HCT116 (cell line): ENCODE data around the gene DENND11. TPM values are rescaled to one million over a fixed set of nuclear protein-coding genes. Genes with fewer than 3 reads are reported as not detected.

Experiments used
- ATAC-seq: fragments of 200-7000 bp; cut with Tn5 transposase; 2 replicates; pipeline ENCODE4 v1.9.1; 2020; ENCODE audit warnings: mild to moderate bottlenecking, moderate library complexity
- BruUV-seq: library from RNA; stranded (reverse); fragments of 400-500 nt; replicated peaks from 2 replicates; lab custom pipeline; 2021; lab: Mats Ljungman, UMichigan
- CTCF ChIA-PET: fragments of 300-600 bp; sonication (Branson Sonifier 250); formaldehyde crosslinking; loops from one replicate; lab custom pipeline; 2021; ENCODE audit warnings: antibody characterized with exemption; lab: Charles Lee
- POLR2A ChIA-PET: fragments of 300-600, 350-600 bp; sonication (Branson Sonifier 250); formaldehyde crosslinking; loops from one replicate; lab custom pipeline; 2021; ENCODE audit warnings: antibody characterized with exemption; lab: Charles Lee
- RAD21 ChIA-PET, 2 experiments: fragments of 300-600 bp; sonication (Branson Sonifier 250); formaldehyde crosslinking; loops; one replicate each; lab custom pipeline; 2023; ENCODE audit warnings: low total read pairs in 2 of 2; ENCODE audit not compliant: uncharacterized antibody in 2 of 2, unreplicated experiment in 2 of 2, low non-redundant PET in 1 of 2; lab: Charles Lee
- DNase-seq: peaks from one replicate; pipeline ENCODE4 v3.0.0-alpha.2; 2010; ENCODE audit warnings: low read depth, low spot score
- H2AFZ ChIP-seq: fragments of 200-600 bp; shearing (Covaris generic), sonication (generic); 2 replicates; pipeline ENCODE4 v1.6.1; 2017; ENCODE audit warnings: low read depth, mixed run types, mixed read lengths, antibody characterized with exemption, low read length; ENCODE audit not compliant: poor library complexity, severe bottlenecking
- H3K27ac ChIP-seq: 2 replicates; pipeline ENCODE4 v1.5.1; 2012; ENCODE audit warnings: low read depth, low read length
- H3K27me3 ChIP-seq: fragments of 200-600 bp; sonication (generic); 2 replicates; pipeline ENCODE4 v1.6.1; 2016; ENCODE audit warnings: mixed run types, low read length, mixed read lengths; ENCODE audit not compliant: insufficient read depth
- H3K36me3 ChIP-seq, 2 experiments: fragments of 200-500 bp in 1 of 2; fragments of 200-600 bp in 1 of 2; sonication (Bioruptor generic) in 1 of 2; sonication (generic) in 1 of 2; 2 replicates each; pipeline versions ENCODE4 v1.5.1 to v1.6.1; 2014 to 2016; ENCODE audit warnings: low read length in 2 of 2, inconsistent platforms in 1 of 2, mixed read lengths in 1 of 2, mixed run types in 1 of 2; ENCODE audit not compliant: insufficient read depth in 2 of 2, control insufficient read depth in 1 of 2
- H3K4me1 ChIP-seq, 2 experiments: fragments of 200-600 bp in 1 of 2; sonication (generic) in 1 of 2; 2 replicates each; pipeline versions ENCODE4 v1.5.1 to v1.6.1; 2012 to 2017; ENCODE audit warnings: low read length in 2 of 2, inconsistent platforms in 1 of 2, mild to moderate bottlenecking in 1 of 2, mixed read lengths in 1 of 2, mixed run types in 1 of 2, moderate library complexity in 1 of 2; ENCODE audit not compliant: insufficient read depth in 2 of 2, control insufficient read depth in 1 of 2
- H3K4me2 ChIP-seq: fragments of 200-600 bp; sonication (generic); 2 replicates; pipeline ENCODE4 v1.6.1; 2017; ENCODE audit warnings: mixed run types, low read length, mixed read lengths
- H3K4me3 ChIP-seq, 2 experiments: fragments of 200-600 bp in 1 of 2; sonication (generic) in 1 of 2; replicated peaks in 1 of 2; 2 replicates each; pipeline ENCODE4 v1.5.1; 2011 to 2016; ENCODE audit warnings: low read length in 2 of 2, control low read depth in 1 of 2, low read depth in 1 of 2, mild to moderate bottlenecking in 1 of 2, mixed read lengths in 1 of 2, mixed run types in 1 of 2
- H3K79me2 ChIP-seq: fragments of 200-600 bp; sonication (generic); 2 replicates; pipeline ENCODE4 v1.6.1; 2017; ENCODE audit warnings: mild to moderate bottlenecking, mixed run types, low read length, moderate library complexity, mixed read lengths; ENCODE audit not compliant: insufficient read depth
- H3K9ac ChIP-seq: fragments of 200-600 bp; sonication (generic); 2 replicates; pipeline ENCODE4 v1.6.1; 2016; ENCODE audit warnings: low read length, mixed read lengths
- H3K9me2 ChIP-seq: fragments of 200-600 bp; sonication (generic), shearing (Covaris generic); 2 replicates; pipeline ENCODE4 v1.6.1; 2017; ENCODE audit warnings: mixed run types, mild to moderate bottlenecking, moderate library complexity; ENCODE audit not compliant: insufficient read depth
- H3K9me3 ChIP-seq, 2 experiments: fragments of 200-500 bp in 1 of 2; fragments of 200-600 bp in 1 of 2; sonication (Bioruptor generic) in 1 of 2; sonication (generic) in 1 of 2; 2 replicates each; pipeline ENCODE4 v1.6.1; 2014 to 2017; ENCODE audit warnings: low read length in 2 of 2, mixed read lengths in 2 of 2, inconsistent platforms in 1 of 2, low read depth in 1 of 2, mild to moderate bottlenecking in 1 of 2, mixed run types in 1 of 2, moderate library complexity in 1 of 2; ENCODE audit not compliant: control insufficient read depth in 1 of 2, insufficient read depth in 1 of 2
- H4K20me1 ChIP-seq: fragments of 200-600 bp; sonication (generic), shearing (Covaris generic); 2 replicates; pipeline ENCODE4 v1.6.1; 2017; ENCODE audit warnings: mixed run types, mild to moderate bottlenecking, moderate library complexity; ENCODE audit not compliant: insufficient read depth
- EZH2phosphoT487 ChIP-seq: fragments of 200-600 bp; IDR thresholded peaks from 2 replicates; pipeline ENCODE4 v1.6.1; 2018; ENCODE audit warnings: antibody characterized with exemption, borderline replicate concordance
- JUND ChIP-seq: IDR thresholded peaks from 2 replicates; pipeline ENCODE4 v1.6.1; 2012
- RAD21 ChIP-seq: IDR thresholded peaks from 2 replicates; pipeline ENCODE4 v1.6.1; 2012; ENCODE audit warnings: low read depth, mild to moderate bottlenecking
- TCF7L2 ChIP-seq: IDR thresholded peaks from 2 replicates; pipeline ENCODE4 v1.7.0; 2011; ENCODE audit warnings: borderline replicate concordance, inconsistent platforms; ENCODE audit not compliant: insufficient read depth, insufficient read length; ENCODE audit errors: extremely low read depth
- YY1 ChIP-seq: IDR thresholded peaks from 2 replicates; pipeline ENCODE4 v1.6.1; 2011; ENCODE audit warnings: low read length, low read depth, moderate library complexity, mild to moderate bottlenecking; ENCODE audit not compliant: insufficient replicate concordance; ENCODE audit errors: extremely low read depth
- intact Hi-C: fragments of 100-400 bp; cut with micrococcal nuclease; formaldehyde crosslinking; loops from 2 replicates; pipeline ENCODE4 v1.10.0; 2022
- total RNA-seq: library from RNA; stranded (reverse); gene quantifications from one replicate; pipeline ENCODE4 v1.2.1, GENCODE V29; 2021; ENCODE audit not compliant: unreplicated experiment
- TF ChIP-seq, protein P1 (sequence below), 3 experiments: fragments of 200-600 bp in 1 of 3; sonication (generic) in 1 of 3; IDR thresholded peaks in 2 of 3; conservative IDR thresholded peaks in 1 of 3; 2 replicates each; pipeline ENCODE4 v1.5.1; 2012 to 2017; ENCODE audit warnings: low read depth in 2 of 3, low read length in 2 of 3, antibody characterized with exemption in 1 of 3, borderline replicate concordance in 1 of 3, control low read depth in 1 of 3, mild to moderate bottlenecking in 1 of 3, mixed read lengths in 1 of 3, mixed run types in 1 of 3, moderate library complexity in 1 of 3; ENCODE audit not compliant: insufficient read depth in 1 of 3
- TF ChIP-seq, protein P2 (sequence below): IDR thresholded peaks from 2 replicates; pipeline ENCODE4 v1.6.1; 2012

The DENND11 gene
- total RNA-seq, 1 experiment from 2014 or later = 23.4 TPM

DNA sequence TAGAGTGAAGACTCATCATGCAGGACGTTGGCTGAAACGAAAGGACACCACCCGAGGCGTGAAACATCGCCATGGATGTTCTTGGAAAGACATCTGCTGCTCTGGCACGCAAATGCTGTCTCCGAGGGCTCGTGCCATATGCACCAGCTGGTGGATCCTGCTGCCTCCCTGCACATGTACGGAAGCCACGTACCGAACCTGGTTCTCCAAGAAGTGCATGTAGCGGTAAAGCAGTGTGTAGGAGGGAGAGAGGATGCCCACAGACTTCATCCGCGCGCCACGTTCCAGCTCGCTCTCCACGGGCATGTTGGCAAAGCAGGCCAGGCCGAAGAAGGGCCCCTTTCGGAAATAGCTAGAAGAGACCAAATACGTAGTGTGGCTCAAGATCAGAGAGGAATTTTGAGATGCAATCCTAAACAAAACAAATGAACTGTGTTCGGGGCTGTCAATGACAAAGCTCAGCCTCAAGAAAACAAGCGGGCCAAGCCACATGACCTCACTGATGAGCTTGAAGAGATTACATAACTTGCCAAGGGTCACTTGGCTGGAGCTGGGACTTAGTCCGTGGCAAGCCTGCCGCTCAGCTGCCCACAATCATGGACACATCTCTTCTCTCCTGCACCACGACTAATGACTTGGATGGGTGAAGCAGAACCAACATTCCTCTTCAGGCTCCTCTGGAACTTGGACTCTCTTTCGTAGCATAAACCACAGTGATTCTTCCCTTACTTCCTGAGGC is 16.5 kb downstream of the DENND11 start:
- CTCF ChIA-PET = no interaction called here
- Histone ChIP-seq H3K9me2 (no peaks in the 10 kb centered on the region), H3K4me2 (no peak overlapping the region), H3K4me3 (no peak overlapping the region), H3K27me3 (no peaks in the 10 kb centered on the region), H3K9ac (no peak overlapping the region), H3K4me1 (no peaks in the 10 kb centered on the region), H3K36me3 (peaks cover 6 to 15% of the 10 kb centered on the region in 2 experiments; a peak in 2 of 4 replicates), H4K20me1 (no peaks in the 10 kb centered on the region), H3K79me2 (no peaks in the 10 kb centered on the region), H3K27ac (no peak overlapping the region), H3K9me3 (no peaks in the 10 kb centered on the region), H2AFZ (no peak overlapping the region)
- ATAC-seq (no peak), DNase-seq (no peak)
- RAD21 ChIA-PET = no interaction called here
- POLR2A ChIA-PET = no interaction called here
- TF ChIP-seq YY1 = no peak
- no peak for TF ChIP-seq JUND
- no peak for TF ChIP-seq TCF7L2
- TF ChIP-seq EZH2phosphoT487 = no peak
- TF ChIP-seq, protein P1, sequence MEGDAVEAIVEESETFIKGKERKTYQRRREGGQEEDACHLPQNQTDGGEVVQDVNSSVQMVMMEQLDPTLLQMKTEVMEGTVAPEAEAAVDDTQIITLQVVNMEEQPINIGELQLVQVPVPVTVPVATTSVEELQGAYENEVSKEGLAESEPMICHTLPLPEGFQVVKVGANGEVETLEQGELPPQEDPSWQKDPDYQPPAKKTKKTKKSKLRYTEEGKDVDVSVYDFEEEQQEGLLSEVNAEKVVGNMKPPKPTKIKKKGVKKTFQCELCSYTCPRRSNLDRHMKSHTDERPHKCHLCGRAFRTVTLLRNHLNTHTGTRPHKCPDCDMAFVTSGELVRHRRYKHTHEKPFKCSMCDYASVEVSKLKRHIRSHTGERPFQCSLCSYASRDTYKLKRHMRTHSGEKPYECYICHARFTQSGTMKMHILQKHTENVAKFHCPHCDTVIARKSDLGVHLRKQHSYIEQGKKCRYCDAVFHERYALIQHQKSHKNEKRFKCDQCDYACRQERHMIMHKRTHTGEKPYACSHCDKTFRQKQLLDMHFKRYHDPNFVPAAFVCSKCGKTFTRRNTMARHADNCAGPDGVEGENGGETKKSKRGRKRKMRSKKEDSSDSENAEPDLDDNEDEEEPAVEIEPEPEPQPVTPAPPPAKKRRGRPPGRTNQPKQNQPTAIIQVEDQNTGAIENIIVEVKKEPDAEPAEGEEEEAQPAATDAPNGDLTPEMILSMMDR (IDR thresholded peaks at IDR 0.05 in 2 of 3, conservative IDR thresholded peaks at IDR 0.05 in 1 of 3; ENCODE audit: borderline replicate concordance in 1 of 3, insufficient read depth in 1 of 3, low read depth in 2 of 3, low read length in 2 of 3) = no peak
- TF ChIP-seq, protein P2, sequence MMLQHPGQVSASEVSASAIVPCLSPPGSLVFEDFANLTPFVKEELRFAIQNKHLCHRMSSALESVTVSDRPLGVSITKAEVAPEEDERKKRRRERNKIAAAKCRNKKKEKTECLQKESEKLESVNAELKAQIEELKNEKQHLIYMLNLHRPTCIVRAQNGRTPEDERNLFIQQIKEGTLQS = no peak
- no peak for TF ChIP-seq RAD21
- intact Hi-C loops = no loop called here
- BruUV-seq = no TSS peak
